ENCODE measurements around the gene SDR9C7. TPM values are rescaled to one million over a fixed set of nuclear protein-coding genes. Genes with fewer than 3 reads are reported as not detected.
"Not testable (repeated sequence)": the region's sequence is repeated elsewhere in the genome, so short reads cannot be mapped to it uniquely, and the experiment has no call there.

The SDR9C7 gene
- total RNA-seq, 1 experiment from 2014 or later: not detected

DNA sequence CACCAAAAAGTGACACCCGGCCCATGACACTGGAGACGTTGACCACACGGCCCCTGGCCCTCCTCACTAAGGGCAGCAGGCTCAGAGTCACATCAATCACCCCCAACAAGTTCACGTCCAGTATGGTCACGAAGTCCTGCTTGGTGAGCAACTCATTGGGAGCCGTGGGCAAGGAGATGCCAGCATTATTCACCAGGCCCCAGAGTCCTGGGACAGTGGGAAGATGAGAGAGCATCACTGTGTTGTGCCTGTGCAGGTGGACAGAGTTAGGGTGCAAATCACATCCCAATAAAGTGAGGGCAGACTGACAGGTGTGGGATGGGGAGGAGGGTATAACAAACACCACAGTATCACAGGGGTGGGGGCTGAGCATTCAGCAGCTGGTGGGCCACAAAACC lies 20.7 kb upstream of the SDR9C7 start:
- in situ Hi-C loops (cut with HindIII; ENCODE audit: low pct_unique_long_range_greater_than_20kb, low sequenced_read_pairs): no loop called here
- no peak for DNase-seq (ENCODE audit: low read depth)

DNA sequence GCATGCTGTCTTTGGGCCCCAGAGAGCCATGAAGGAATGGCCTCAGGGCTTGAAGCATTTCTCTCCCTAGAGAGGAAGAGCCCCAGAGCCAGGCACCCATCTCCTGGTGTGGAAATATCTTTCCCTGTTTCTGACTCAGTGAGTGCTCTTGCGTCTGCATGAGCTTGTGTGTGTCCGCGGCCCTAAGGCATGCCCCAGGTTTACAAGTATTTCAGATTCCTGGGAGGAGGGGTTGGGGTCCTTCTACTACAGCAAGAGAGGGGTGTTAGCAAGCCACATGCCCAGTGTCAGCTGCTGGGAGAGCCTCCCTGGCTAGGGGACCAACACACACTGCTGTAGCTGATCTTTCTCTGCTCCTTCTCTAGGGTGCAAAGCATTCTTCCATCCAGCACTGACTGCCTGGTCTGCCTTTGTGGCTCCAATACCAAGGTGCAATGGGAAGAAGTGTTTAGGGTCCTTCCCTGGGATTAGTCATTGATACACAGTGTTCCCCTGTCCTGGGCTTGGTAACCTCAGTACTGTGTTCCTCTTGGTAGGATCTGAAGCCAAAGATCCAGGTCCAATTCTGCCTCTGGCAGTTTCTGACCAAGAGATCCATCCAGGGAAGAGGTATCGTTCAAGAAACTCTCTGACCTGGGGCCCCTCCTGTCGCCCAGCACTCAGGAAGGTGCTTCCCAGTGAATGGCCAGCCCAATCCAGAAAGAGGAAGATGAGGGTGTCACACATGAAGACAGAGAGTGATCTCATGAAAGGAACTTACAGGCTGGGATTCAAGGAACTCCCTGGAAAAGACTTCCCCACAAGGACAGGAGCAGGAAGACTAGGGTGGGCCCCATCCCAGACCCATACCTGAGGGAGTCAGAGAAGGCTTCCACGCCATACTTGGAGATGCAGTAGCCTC lies 20.1 kb upstream of the SDR9C7 start:
- DNase-seq (ENCODE audit: low read depth): no peak
- in situ Hi-C loops (cut with HindIII; ENCODE audit: low pct_unique_long_range_greater_than_20kb, low sequenced_read_pairs): no loop called here

DNA sequence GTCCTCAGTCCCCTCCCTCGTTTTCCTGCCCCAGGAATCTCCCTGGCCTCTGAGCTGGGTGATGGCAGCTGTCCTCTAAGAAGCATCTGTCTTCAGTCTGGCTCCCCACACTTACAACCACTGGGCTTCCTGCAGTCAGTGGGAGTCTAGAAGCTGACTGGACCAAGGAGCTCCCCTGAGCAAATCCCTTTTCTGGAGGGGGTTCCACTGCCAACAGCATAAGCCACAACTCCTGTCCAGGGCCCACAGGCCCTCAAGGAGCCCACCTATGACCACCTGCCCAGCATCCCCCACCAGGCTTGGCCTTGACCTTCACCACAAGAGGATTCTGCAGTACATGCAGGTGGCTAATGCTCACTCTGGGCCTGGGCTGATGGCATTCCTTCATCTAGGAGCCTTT lies 19.1 kb upstream of the SDR9C7 start:
- DNase-seq (ENCODE audit: low read depth): no peak
- in situ Hi-C loops (cut with HindIII; ENCODE audit: low pct_unique_long_range_greater_than_20kb, low sequenced_read_pairs): no loop called here

DNA sequence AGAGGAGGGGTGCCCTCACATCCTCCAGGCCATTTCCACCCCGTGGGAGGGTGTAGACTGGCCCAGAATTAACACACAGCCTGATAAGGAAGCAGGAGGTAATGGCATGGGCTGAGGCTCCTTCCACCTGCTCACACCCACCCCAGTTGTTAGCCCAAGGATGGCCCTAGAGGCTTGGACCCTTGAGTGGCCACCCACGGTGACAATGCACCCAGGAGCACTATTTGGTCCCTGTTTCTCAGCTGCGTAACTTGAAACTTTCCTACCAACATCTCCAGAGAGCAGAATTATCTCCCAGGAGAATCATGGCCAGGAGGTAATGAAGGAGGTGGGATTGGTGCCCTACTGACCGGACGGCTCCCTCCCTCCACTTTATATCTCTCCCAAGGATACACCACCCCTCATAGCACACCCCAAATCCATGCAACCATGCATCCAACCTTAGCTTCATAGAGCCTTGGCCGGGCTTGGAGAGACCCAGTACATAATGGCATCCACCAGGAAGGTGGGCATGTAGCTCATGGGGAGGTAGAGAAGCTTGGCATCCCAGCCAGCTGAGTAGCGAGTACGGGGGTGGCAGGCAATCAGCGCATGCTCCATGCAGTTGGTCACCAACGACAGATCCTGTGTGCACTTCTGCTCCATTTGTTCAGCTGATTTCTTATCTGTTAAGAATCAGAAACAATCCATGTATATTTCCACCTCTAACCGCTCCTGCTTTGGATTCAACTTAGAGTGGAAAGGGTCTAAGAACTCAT lies 17.6 kb upstream of the SDR9C7 start:
- in situ Hi-C loops (cut with HindIII; ENCODE audit: low pct_unique_long_range_greater_than_20kb, low sequenced_read_pairs): no loop called here
- DNase-seq (ENCODE audit: low read depth): no peak

DNA sequence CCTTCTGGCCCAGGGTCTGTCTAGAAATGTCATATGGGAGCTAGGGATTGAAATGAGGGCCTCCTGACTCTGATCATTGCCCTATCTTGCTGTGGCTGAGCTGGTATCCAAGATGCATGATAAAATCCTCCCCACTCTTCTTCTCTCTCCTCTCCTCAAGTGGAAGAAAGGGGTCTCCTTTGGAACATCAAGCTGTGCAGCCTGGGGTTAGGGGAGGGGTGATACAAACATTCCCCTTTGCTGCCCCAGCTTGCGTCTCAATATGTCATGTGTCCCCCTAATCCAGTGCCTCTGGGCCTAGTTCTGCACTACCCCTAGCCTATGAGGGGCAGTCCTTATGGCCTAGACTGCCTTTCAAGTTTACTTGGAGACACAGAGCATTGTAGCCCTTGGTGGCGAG lies 14.7 kb upstream of the SDR9C7 start:
- in situ Hi-C loops (cut with HindIII; ENCODE audit: low pct_unique_long_range_greater_than_20kb, low sequenced_read_pairs): no loop called here
- DNase-seq (ENCODE audit: low read depth): no peak

DNA sequence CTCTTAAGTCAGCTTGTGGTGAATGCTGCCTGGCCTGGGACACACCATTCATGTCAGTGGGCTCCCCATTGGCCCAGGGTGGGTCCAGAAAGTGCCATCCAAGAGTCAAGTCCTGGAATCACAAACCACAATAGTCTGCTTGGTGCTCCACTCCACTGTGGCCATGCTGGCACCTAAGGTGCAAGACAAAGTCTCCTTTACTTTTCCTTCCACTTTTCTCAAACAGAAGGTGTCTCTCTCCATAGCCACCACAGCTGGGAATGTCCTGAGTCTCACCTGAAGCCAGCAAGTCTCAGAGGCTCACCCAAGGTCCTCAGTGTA lies 14.2 kb upstream of the SDR9C7 start:
- DNase-seq (ENCODE audit: low read depth): no peak
- in situ Hi-C loops (cut with HindIII; ENCODE audit: low pct_unique_long_range_greater_than_20kb, low sequenced_read_pairs): no loop called here

DNA sequence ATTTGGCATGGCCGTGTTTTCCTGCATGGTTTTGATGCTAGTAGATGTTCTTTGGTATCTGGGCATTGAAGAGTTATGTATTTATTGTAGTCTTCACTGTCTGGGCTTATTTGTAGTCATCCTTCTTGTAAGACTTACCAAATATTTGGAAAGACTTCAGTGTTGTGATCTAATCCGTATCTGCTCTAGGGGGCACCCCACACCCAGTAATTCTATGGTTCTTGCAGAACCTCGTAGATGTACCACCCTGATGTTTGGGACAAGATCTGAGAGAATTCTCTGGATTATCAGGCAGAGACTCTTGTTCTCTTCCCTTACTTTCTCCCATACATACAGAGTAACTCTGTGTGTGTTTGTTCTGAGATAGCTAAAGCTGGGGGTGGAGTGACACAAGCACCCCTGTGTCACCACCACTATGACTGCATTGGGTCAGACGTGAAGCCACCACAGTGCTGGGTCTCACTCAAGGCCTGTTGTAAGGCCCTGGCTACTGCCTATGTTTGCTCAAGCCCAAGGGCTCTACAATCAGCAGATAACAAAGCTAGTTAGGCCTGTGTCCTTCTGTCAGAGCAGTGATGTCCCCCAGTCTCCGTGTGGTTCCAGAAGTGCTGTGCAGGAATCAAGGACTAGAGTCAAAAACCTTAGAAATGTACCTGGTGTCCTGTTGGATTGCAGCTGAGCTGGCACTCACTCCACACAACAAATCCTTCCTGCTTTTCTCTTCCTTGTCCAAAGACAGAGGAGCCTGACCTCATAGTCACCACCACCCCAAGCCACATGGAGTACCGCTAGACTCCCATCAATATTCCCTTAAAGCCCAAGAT lies 13.6 kb upstream of the SDR9C7 start:
- no peak for DNase-seq (ENCODE audit: low read depth)
- in situ Hi-C loops (cut with HindIII; ENCODE audit: low pct_unique_long_range_greater_than_20kb, low sequenced_read_pairs): no loop called here

DNA sequence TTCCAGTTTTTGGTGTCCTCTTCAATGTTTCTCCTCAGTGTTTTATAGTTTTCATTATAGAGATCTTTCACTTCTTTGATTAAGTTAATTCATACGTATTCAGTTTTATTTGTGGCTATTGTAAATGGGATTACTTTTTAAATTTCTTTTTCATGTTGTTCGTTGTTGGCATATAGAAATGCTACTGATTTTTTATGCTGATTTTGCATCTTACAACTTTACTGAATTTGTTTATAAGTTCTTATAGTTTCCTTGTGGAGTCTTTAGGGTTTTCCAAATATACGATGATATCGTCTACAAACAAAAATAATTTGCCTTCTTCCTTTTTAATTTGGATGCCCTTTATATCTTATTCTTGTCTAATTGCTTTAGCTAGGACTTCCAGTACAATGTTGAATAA lies 9.7 kb upstream of the SDR9C7 start:
- in situ Hi-C loops (cut with HindIII; ENCODE audit: low pct_unique_long_range_greater_than_20kb, low sequenced_read_pairs): no loop called here
- DNase-seq (ENCODE audit: low read depth): no peak

DNA sequence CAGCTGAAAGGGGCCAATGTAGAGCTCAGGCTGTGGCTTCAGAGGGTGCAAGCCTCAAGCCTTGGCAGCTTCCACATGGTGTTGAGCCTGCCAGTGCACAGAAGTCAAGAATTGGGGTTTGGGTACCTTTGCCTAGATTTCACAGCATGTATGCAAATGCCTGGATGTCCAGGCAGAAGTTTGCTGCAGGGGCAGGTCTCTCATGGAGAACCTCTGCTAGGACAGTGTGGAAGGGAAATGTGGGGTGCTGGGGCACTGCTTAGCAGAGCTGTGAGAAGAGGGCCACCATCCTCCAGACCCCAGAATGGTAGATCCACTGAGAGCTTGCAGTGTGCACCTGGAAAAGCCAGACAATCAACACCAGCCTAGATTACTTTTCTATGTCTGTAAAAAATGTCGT lies 9.2 kb upstream of the SDR9C7 start:
- in situ Hi-C loops (cut with HindIII; ENCODE audit: low pct_unique_long_range_greater_than_20kb, low sequenced_read_pairs); DNase-seq (ENCODE audit: low read depth): not testable (repeated sequence)

DNA sequence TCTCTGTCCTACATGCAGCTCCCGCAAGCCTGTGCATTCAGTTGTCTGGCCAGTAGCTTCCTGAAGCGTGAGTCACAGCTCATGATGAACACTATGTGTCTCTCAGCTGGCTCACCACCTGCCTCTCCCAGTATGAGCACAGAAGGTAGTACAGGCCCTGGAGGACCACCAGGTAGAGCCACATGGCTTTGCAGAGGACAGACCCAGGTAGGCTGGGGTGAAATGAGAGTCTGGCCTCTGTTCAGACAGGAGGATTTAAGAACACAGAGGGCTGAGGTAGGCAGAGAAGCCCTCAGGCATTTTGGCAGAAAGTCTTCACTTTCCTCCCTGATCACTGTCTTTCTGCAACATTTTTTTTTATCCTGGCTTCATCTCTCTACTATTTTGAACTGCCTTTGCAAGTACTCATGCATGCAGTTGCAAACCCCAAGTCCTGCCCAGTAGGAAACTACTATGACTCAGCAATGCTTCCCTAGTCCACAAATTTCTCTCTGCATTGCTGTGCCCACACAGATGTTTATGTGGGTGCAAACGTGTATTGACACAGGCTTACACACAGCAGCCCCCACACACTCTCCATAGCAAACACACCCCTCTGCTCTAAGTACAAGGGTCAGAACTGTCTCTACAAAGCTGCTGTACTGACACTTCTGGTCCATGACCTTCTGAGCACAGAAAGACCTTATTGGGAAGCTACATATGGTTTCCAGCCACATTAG lies 7.2 kb upstream of the SDR9C7 start:
- peak; percentile 70 for DNase-seq (ENCODE audit: low read depth)
- in situ Hi-C loops (cut with HindIII; ENCODE audit: low pct_unique_long_range_greater_than_20kb, low sequenced_read_pairs): no loop called here

DNA sequence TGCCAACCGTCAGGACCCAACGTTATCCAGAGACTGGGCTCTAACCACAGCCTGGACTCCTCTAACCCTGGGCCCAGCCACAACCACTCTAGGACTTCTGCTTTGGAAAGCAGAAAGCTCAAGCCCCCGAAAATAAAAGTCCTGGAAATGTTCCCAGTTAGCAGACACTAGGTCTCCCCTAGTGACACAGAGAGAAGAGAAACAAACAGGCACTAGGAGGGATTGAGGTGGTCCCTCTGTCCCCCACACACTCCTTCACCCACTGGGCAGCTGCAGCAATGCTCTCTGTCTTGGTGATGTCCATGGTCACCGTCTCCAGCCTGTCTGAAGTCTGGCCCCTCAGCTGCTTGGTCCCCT lies 6.7 kb upstream of the SDR9C7 start:
- in situ Hi-C loops (cut with HindIII; ENCODE audit: low pct_unique_long_range_greater_than_20kb, low sequenced_read_pairs); DNase-seq (ENCODE audit: low read depth): not testable (repeated sequence)

DNA sequence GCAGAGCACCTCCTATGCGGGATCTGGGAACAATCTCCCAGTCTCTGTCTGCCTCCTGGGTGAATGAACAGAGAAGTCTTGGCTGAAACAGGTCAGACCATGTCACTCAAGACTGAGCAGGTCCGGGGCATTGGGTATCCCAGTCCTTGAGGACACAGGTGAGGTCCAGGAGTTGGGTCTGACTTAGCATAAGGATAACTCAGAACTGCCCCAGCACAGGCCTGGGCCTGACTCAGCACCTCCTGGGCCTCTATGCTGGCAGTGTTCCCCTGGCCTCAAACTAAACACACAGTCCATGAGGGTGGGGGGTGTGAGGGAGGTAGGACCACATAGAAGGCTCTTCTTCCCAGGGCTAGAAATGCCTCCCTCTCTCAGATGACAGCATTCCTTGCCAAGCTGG lies 1.5 kb upstream of the SDR9C7 start:
- DNase-seq (ENCODE audit: low read depth): no peak

DNA sequence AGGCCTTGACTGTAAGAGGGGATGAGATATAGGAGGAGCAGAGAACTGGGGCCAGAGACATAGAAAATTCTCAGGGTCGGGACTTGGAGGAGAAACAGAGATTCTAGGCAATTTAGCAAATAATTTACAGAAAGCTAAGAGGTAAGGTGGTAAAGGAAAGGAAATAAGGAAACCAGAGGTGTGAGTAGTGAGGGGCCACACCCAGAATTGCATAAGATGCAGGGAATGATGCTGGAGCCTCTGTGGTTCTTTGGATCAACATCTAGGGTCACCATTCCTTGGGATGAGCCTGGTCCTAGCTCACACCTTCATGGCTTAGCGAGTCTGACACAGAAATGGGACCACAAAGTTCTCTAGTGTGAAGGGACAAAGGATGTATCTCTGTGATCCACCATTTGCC lies 949 bp upstream of the SDR9C7 start:
- in situ Hi-C loops (cut with HindIII; ENCODE audit: low pct_unique_long_range_greater_than_20kb, low sequenced_read_pairs): no loop called here
- DNase-seq (ENCODE audit: low read depth): no peak

More for the DNA sequence above, 1.5 kb upstream of the SDR9C7 start:
- in situ Hi-C loops (cut with HindIII; ENCODE audit: low pct_unique_long_range_greater_than_20kb, low sequenced_read_pairs): no loop called here

DNA sequence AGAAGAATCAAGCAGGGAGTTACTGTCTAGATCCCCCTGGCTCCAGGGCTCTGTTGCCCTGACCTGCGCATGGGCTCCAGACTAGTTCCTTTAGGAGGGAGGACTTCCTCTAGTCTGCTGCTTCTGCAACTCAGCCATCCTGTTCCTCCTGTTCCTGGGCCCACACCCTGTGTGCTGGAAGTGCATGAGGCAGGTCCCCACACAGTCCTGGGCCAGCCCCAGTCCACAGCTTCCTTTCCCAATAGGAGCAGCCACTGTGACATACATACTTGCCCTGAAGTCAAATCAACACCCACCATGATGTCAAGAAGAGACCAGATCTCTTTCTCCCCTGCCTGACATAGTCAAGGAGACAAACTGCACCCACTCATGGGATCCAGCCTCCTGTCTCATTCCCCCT lies 1.3 kb downstream of the SDR9C7 start:
- in situ Hi-C loops (cut with HindIII; ENCODE audit: low pct_unique_long_range_greater_than_20kb, low sequenced_read_pairs): no loop called here
- no peak for DNase-seq (ENCODE audit: low read depth)

DNA sequence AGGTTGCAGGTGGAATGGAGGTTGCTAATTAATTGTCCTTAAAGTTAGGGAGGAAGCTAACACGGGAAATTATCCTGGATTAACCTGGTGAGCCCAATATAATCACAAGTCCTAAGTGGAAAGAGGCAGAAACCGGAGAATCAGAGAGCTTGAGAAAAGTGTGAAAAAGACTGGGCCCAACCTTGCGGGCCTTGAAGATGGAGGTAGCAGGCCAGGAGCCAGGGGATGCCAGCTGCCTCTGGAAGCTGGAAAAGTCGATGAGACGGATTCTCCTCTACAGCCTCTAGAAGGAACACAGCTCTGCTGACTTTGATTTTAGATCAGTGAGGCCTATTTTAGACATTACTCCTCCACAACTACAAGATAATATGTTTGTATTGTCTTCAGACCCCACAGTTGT lies 2.1 kb downstream of the SDR9C7 start:
- no peak for DNase-seq (ENCODE audit: low read depth)
- in situ Hi-C loops (cut with HindIII; ENCODE audit: low pct_unique_long_range_greater_than_20kb, low sequenced_read_pairs): no loop called here

DNA sequence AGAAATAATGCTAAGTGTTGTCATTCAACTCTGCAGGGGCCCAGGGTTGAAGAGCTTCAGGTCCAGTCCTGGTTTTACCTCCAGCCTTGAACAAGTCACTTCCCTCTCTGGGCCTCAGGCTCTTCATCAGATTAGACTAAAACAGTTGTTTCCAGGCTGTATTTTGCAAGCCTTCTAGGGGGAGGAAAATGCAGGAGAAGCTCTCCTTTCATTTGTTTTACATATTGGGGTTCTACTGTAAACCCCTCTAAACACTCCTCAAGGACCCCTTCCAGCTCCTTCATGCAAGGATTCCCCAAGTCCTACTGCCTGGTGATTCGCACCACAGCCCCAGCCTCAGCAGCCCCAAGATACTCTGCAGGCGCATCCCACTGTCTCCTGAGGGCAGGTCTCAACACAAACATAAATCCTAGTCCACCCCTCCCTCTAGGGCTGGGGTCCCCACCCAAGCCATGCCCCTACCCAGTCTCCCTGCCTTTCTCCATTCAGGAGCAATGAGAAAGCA lies 2.7 kb downstream of the SDR9C7 start:
- in situ Hi-C loops (cut with HindIII; ENCODE audit: low pct_unique_long_range_greater_than_20kb, low sequenced_read_pairs): no loop called here
- DNase-seq (ENCODE audit: low read depth): no peak

DNA sequence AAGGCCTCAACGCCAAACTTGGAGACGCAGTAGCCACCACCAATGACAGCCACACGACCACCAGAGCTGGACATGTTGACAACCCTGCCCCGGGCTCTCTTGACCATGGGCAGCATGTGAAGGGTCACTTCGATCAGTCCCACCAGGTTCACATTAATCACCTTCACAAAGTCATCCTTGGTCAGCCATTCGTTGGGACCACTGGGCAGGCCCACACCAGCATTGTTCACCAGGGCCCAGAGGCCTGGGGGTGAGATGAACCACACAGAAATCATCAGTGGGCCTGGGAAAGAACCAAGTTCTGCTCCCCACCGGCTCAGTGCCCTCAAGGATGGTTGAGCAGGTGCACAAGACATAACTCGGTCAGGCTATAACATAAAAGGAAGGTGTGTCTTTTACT lies 4.0 kb downstream of the SDR9C7 start:
- in situ Hi-C loops (cut with HindIII; ENCODE audit: low pct_unique_long_range_greater_than_20kb, low sequenced_read_pairs): no loop called here
- DNase-seq (ENCODE audit: low read depth): no peak

DNA sequence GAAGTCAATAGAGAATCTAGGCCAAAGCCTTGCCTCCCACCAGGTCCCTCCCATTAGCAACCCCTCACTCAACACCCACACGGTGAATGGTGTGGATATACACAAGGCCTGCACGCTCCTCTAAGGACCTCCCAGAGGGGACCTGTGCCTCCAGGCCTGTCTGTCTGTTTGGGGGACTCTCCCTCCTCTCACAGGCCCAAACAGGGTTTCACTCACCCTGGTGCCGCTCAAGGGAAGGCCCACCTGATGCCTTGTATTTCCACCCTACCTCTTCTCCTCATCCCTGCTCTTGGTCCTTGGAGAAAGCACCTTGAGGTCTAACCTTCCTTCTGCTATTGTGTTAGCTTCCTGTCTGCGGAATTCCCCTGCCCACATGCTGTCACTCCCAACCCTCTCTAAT lies 4.4 kb downstream of the SDR9C7 start:
- in situ Hi-C loops (cut with HindIII; ENCODE audit: low pct_unique_long_range_greater_than_20kb, low sequenced_read_pairs): no loop called here
- no peak for DNase-seq (ENCODE audit: low read depth)
